ENCODE results near the gene MORF4L1. TPM values are rescaled to one million over a fixed set of nuclear protein-coding genes. Genes with fewer than 3 reads are reported as not detected.

Gene MORF4L1
- total RNA-seq, 1 donor from 2014 or later, result 384 TPM

DNA sequence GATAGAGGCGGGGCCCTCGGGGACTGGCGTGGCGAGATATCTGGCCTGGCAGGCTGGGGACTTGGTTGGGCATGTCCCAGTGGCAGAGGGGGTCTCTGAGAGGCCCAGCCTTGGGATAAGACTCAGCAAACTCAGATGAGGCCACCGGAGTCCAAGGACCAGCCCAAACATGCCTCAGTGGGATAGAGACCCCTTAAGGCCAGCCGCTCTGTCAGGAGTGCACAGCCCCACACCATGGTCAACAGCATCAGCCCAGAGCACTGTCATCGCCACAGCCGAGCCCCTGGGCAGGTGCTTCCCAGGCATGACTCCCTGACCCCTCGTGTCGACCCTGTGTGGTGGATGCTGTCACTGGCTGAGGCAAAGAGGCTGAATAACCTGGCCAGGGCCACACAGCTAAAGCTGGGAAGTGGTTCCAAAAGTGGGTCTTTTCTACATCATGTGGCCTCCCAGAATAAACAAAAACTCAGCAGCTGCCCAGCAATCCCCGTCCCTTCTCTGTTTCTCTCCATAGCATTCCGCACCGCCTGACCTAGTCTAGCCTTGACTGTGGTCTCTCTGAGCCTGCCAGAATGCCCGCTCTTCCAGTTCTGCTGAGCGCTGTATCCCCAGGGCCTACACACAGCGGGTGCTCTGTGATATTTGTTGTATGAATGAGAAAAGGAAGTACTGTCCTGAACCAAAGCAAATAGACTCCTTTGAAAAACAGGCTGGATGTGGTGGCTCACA, 57.0 kb downstream of the MORF4L1 start:
- H3K4me3 ChIP-seq (ENCODE audit: low read depth, low read length), result no peak overlapping the region
- TF ChIP-seq CTCF (conservative IDR thresholded peaks at IDR 0.05; ENCODE audit: low read depth, low read length), result no peak
- no peak for DNase-seq (ENCODE audit: low read depth)

DNA sequence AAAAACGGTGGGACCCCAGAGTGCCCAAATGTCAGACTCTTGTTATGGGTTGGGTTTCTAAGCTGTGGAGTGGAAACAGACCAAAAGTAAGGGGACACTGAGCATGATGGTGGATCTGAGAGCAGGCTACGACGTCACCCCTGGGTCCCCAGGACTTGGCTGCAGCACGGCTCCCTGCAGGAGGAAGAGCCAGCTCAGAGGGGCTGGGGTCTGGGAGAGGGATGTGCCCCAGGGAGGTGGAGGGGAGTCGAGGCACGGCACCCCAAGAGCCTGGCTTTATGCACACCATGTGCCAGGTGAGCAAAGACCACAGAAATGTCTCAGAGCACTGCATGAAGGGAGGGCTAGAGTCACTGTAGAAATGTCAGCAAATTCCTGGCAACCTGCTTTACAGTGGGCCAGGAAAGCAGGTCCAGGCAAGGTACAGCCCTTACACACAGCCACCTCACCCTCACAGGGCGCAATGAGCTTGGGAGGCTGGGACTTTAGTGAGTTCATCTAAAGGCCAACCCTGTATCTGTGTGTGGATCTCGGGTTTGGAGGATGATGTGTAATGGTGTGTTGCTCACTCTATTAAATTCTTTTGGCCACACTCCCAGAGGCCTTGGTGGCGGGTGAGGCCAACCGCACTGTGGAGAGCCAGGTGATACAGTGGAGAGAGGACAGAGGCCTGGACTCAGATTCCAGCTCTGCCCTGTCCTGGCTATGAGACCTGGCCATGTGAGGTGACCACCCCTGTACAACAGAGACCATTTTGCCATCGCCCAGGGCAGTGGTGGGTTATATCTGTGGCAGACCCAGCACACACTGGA, 58.1 kb downstream of the MORF4L1 start:
- H3K4me3 ChIP-seq (ENCODE audit: low read depth, low read length), result no peak overlapping the region
- DNase-seq (ENCODE audit: low read depth), result peak; percentile 64
- TF ChIP-seq CTCF (conservative IDR thresholded peaks at IDR 0.05; ENCODE audit: low read depth, low read length), result no peak

GRCh38 chr15:78931439-78932257, 59.0 kb downstream of the MORF4L1 start:
- DNase-seq (ENCODE audit: low read depth), result no peak
- no peak for TF ChIP-seq CTCF (conservative IDR thresholded peaks at IDR 0.05; ENCODE audit: low read depth, low read length)
- no peak overlapping the region for H3K4me3 ChIP-seq (ENCODE audit: low read depth, low read length)

DNA sequence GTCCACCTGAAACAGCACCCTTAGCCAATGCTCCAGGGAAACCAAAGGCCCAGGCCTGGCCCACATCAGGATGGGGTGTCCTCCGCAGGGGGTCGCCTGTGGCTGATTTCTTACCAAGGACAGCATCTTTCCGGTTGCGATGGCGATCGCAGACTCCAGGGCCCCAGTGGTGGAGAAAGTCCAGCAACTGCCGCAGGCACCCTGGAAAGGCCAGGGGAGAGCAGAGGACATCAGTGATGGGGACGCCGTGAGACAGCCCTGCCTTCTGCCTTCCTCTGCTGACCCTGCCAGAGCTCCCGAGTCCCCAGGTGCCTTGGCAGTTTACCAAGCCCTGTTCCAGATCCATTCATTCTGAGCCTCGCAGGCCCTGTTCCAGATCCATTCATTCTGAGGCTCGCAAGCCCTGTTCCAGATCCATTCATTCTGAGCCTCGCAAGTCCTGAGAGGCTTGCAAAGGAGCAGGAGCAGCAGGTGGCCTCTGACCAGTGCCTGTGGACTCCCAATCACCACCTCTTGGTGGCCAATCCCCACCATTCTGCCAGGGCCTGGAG, 59.6 kb downstream of the MORF4L1 start:
- no peak for DNase-seq (ENCODE audit: low read depth)
- TF ChIP-seq CTCF (conservative IDR thresholded peaks at IDR 0.05; ENCODE audit: low read depth, low read length), result no peak
- no peak overlapping the region for H3K4me3 ChIP-seq (ENCODE audit: low read depth, low read length)

- no peak for TF ChIP-seq CTCF (conservative IDR thresholded peaks at IDR 0.05; ENCODE audit: low read depth, low read length)
These were observed 60.6 kb downstream of the MORF4L1 start for GRCh38 chr15:78933187-78933822.

More at GRCh38 chr15:78933187-78933822, 60.6 kb downstream of the MORF4L1 start:
- no peak for DNase-seq (ENCODE audit: low read depth)
- H3K4me3 ChIP-seq (ENCODE audit: low read depth, low read length), result no peak overlapping the region

Measured in epithelial cell of proximal tubule (primary cell).